A673 (cell line): ENCODE measurements around the gene SPATA2. TPM values are rescaled to one million over a fixed set of nuclear protein-coding genes. Genes with fewer than 3 reads are reported as not detected.
A peak's percentile ranks its signal among the peaks of the same experiment; 100 is the strongest.

ENCODE experiments used
- BruUV-seq: library from RNA; stranded (reverse); fragments of 400-500 nt; replicated peaks from 2 replicates; lab custom pipeline; 2021; lab: Mats Ljungman, UMichigan
- CTCF ChIA-PET: fragments of 300-600 bp; sonication (Branson Sonifier 250); formaldehyde crosslinking; loops from one replicate; lab custom pipeline; 2022; ENCODE audit warnings: antibody characterized with exemption; lab: Charles Lee
- POLR2A ChIA-PET: fragments of 300-600 bp; sonication (Branson Sonifier 250); formaldehyde crosslinking; loops from one replicate; lab custom pipeline; 2022; ENCODE audit warnings: antibody characterized with exemption; ENCODE audit not compliant: low non-redundant PET; lab: Charles Lee
- DNase-seq: peaks from one replicate; pipeline ENCODE4 v3.0.0-alpha.2; 2015; ENCODE audit warnings: low spot score
- H3K27ac ChIP-seq: fragments of 200-600 bp; sonication (generic); 2 replicates; pipeline ENCODE4 v1.5.1; 2016; ENCODE audit warnings: mixed run types, low read depth, mild to moderate bottlenecking, mixed read lengths, antibody characterized with exemption, low read length; ENCODE audit not compliant: poor library complexity, severe bottlenecking
- H3K27me3 ChIP-seq: fragments of 200-600 bp; sonication (generic); replicated peaks from 2 replicates; pipeline ENCODE4 v1.6.1; 2017; ENCODE audit warnings: mixed run types, low read depth, mild to moderate bottlenecking, mixed read lengths, antibody characterized with exemption, low read length; ENCODE audit not compliant: insufficient read depth, poor library complexity
- H3K36me3 ChIP-seq: fragments of 200-600 bp; sonication (generic); 2 replicates; pipeline ENCODE4 v1.6.1; 2016; ENCODE audit warnings: mixed run types, mild to moderate bottlenecking, mixed read lengths, antibody characterized with exemption, low read length; ENCODE audit not compliant: insufficient read depth, poor library complexity, severe bottlenecking
- H3K4me1 ChIP-seq: fragments of 200-600 bp; sonication (generic); 2 replicates; pipeline ENCODE4 v1.6.1; 2017; ENCODE audit warnings: mixed run types, mild to moderate bottlenecking, mixed read lengths, antibody characterized with exemption, low read length; ENCODE audit not compliant: insufficient read depth, poor library complexity, severe bottlenecking
- H3K4me3 ChIP-seq: fragments of 200-600 bp; sonication (generic); 2 replicates; pipeline ENCODE4 v1.5.1; 2016; ENCODE audit warnings: low read depth, mixed run types, mild to moderate bottlenecking, mixed read lengths, low read length; ENCODE audit not compliant: poor library complexity, severe bottlenecking
- H3K9me3 ChIP-seq: fragments of 200-600 bp; sonication (generic); 2 replicates; pipeline ENCODE4 v1.6.1; 2016; ENCODE audit warnings: mixed run types, low read depth, mild to moderate bottlenecking, mixed read lengths, antibody characterized with exemption, low read length; ENCODE audit not compliant: poor library complexity, severe bottlenecking
- EZH2 ChIP-seq: fragments of 200-600 bp; sonication (generic); IDR thresholded peaks from 2 replicates; pipeline ENCODE4 v1.6.1; 2017; ENCODE audit warnings: borderline replicate concordance, low read depth, mild to moderate bottlenecking, mixed read lengths, antibody characterized with exemption, low read length; ENCODE audit not compliant: poor library complexity, severe bottlenecking
- intact Hi-C: fragments of 100-400 bp; cut with micrococcal nuclease; formaldehyde crosslinking; loops from one replicate; pipeline ENCODE4 v1.10.0; 2022; ENCODE audit not compliant: unreplicated experiment
- total RNA-seq: library from RNA; stranded (reverse); gene quantifications from 2 replicates; pipeline ENCODE4 v1.2.3, GENCODE V29; 2021
- TF ChIP-seq, protein P1 (sequence below): fragments of 300-800, 200-600 bp; sonication (generic); conservative IDR thresholded peaks from 2 replicates; pipeline ENCODE4 v1.5.1; 2017; ENCODE audit warnings: low read depth, mild to moderate bottlenecking, antibody characterized with exemption, low read length, moderate library complexity, mixed read lengths

The SPATA2 gene
- total RNA-seq, 1 experiment from 2014 or later, result 9.2 TPM

DNA sequence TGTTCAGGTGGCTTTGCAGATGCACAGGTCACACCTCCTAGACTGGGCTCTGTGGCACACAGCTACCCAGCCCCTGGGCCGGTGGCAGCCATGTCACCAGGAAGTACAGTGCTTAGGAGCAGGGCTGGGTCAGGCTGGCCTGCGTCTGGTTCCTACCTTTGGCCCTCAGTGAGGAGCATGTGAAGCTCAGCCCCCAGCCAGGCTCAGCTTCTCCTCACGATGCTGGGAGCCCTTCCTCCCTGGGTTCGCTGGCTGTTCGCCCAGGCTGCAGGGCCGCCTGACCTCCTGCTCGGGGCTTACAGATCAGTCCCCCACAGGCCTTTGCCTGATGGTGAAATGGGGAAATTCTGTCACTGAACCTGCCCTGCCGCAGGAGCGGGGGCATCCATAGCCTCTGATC is 23.1 kb downstream of the SPATA2 start:
- intact Hi-C loops, result no loop called here
- DNase-seq, result no peak
- ChIA-PET POLR2A (no interaction called here), CTCF (no interaction called here)
- BruUV-seq, result no TSS peak
- no peaks in the 10 kb centered on the region for H3K36me3 ChIP-seq
- peak overlapping the region; percentile 53 for H3K27ac ChIP-seq
- no peaks in the 10 kb centered on the region for H3K4me1 ChIP-seq
- no peak overlapping the region for H3K4me3 ChIP-seq
- no peaks in the 10 kb centered on the region for H3K27me3 ChIP-seq
- TF ChIP-seq, protein P1, sequence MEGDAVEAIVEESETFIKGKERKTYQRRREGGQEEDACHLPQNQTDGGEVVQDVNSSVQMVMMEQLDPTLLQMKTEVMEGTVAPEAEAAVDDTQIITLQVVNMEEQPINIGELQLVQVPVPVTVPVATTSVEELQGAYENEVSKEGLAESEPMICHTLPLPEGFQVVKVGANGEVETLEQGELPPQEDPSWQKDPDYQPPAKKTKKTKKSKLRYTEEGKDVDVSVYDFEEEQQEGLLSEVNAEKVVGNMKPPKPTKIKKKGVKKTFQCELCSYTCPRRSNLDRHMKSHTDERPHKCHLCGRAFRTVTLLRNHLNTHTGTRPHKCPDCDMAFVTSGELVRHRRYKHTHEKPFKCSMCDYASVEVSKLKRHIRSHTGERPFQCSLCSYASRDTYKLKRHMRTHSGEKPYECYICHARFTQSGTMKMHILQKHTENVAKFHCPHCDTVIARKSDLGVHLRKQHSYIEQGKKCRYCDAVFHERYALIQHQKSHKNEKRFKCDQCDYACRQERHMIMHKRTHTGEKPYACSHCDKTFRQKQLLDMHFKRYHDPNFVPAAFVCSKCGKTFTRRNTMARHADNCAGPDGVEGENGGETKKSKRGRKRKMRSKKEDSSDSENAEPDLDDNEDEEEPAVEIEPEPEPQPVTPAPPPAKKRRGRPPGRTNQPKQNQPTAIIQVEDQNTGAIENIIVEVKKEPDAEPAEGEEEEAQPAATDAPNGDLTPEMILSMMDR, result no peak
- no peak for TF ChIP-seq EZH2
- H3K9me3 ChIP-seq, result no peaks in the 10 kb centered on the region

DNA sequence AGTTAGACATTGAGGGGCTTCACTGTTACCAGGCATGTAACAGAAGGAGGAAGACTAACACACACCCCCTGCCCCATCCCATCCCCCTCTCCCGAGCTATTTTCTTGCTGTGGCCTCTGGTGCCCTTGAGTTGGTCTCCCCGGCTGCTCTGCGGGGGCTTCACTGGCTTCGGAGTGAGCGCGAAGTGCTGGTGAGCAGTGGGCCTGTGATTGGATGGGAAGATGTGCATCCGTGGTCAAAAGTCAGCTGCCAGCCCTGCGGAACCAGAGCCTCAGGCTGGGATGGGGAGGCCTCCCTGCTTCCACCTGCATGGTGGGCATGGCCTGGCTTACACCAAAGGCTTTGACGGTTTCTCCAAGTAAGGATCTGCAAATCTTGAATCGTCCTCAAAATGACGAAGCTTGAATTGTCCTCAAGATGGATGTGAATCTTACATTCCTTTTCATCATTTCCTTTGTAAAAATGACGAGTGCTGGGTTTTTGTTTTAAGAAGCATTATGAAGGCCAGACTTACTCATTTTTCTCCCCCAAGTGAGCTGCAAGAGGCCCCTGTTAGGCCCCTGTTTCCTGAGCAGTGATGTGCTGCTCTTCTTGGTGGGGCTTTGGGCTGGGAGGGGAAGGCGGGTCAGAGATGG is 23.7 kb downstream of the SPATA2 start:
- no peak for TF ChIP-seq EZH2
- TF ChIP-seq, protein P1, result no peak
- DNase-seq, result no peak
- ChIA-PET CTCF (interaction anchor here (0.5 kb wide), 1 partner anchor 71 kb away, joined by 5 read pairs; no protein-coding TSS in a partner anchor), POLR2A (no interaction called here)
- no peaks in the 10 kb centered on the region for H3K4me1 ChIP-seq
- no peaks in the 10 kb centered on the region for H3K9me3 ChIP-seq
- no peaks in the 10 kb centered on the region for H3K27me3 ChIP-seq
- BruUV-seq, result no TSS peak
- H3K4me3 ChIP-seq, result no peak overlapping the region
- peak overlapping the region; percentile 53 for H3K27ac ChIP-seq
- no peaks in the 10 kb centered on the region for H3K36me3 ChIP-seq
- intact Hi-C loops, result no loop called here

DNA sequence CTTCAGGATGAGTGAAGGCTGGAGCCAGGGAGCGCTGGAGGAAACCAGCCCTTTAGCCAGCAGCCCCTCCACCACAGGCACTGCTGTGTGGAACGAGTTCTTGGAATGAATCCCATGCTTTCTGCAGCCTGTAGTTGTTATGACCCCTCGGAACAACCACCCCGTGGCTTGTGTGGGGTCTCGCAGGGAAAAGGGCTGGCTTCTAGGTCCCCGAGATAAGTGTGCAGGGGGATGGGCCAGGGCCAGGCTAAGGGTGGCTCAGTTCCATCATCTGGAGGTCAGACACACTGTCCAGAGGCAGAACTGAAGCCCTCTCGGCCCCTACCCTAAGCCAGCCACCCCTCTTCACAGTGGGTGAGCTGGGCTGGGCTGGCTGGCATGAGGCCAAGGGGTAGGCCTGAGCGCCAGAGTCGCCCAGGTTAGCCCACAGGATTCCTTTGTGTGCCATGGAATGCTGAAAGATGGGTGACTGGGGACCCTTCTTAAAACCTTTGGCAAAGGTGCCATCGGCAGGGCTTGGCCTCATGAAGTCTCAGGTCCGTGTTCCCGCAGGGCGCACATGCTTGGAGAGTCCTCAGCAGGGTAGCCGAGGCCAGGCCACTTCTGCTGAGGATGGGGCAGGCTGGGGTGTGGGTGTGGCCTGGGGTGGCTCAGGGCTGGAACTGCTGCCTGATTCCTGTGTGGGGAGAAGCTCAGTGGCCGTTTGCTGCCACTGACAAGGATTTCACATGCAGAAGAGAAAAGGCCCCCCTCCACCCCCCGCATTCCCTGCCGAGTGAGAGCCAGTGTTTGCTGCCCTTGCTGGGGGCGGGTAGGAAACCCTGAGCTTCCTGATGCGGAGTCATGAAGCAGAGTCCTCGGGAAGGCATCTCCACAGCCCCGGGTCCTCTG is 24.6 kb downstream of the SPATA2 start:
- Histone ChIP-seq H3K36me3 (no peaks in the 10 kb centered on the region), H3K27me3 (no peaks in the 10 kb centered on the region), H3K4me1 (no peaks in the 10 kb centered on the region), H3K27ac (no peak overlapping the region), H3K4me3 (no peak overlapping the region), H3K9me3 (no peaks in the 10 kb centered on the region)
- POLR2A ChIA-PET, result no interaction called here
- BruUV-seq, result no TSS peak
- TF ChIP-seq EZH2, result no peak
- TF ChIP-seq, protein P1, result no peak
- no peak for DNase-seq
- intact Hi-C loops, result no loop called here
- CTCF ChIA-PET, result no interaction called here
